ENCODE measurements around the gene MAN1C1. TPM values are rescaled to one million over a fixed set of nuclear protein-coding genes. Genes with fewer than 3 reads are reported as not detected.

MAN1C1 gene
- total and polyA plus RNA-seq, 3 experiments from 2014 or later = 2.8 to 5.6 (median 3.6) TPM

GRCh38 chr1:25618433-25618808 is 1.8 kb downstream of the MAN1C1 start:
- H3K4me1 ChIP-seq (ENCODE audit: insufficient read depth, low read length) = peaks cover 67% of the 10 kb centered on the region
- Mint-ChIP-seq H3K4me1 (peaks cover 70 to 74% (median 73%) of the 10 kb centered on the region in 3 donors), H3K36me3 (peaks cover 0 to 3% (median 0%) of the 10 kb centered on the region in 3 donors), H3K27me3 (peaks cover 0 to 1% of the 10 kb centered on the region in 2 donors), H3K9me3 (no peaks in the 10 kb centered on the region), H3K27ac (peak overlapping the region; percentile 77 to 96 (median 88)), H3K4me3 (peak overlapping the region; percentile 78 to 93 (median 88))
- no peaks in the 10 kb centered on the region for H3K9me3 ChIP-seq (ENCODE audit: low read length)
- H3K36me3 ChIP-seq (ENCODE audit: insufficient read depth, low read length) = no peaks in the 10 kb centered on the region
- no peaks in the 10 kb centered on the region for H3K27me3 ChIP-seq (ENCODE audit: insufficient read depth, low read length, poor library complexity, severe bottlenecking)
- CTCF ChIA-PET = interaction anchor here (0.8 to 3.5 kb wide), 17 partner anchors 9 to 257 kb away, joined by 3 to 22 read pairs (median 4); partner anchors contain the start of genes PAQR7 and SELENON
- no peak overlapping the region for H3K27ac ChIP-seq (ENCODE audit: low read depth, low read length)
- no peak for DNase-seq
- H3K4me3 ChIP-seq (ENCODE audit: low read length) = peak overlapping the region; percentile 45
- POLR2A ChIA-PET = interaction anchor here (0.9 to 1.4 kb wide), 7 partner anchors 14 to 196 kb away, joined by 3 to 11 read pairs (median 5); no protein-coding TSS in a partner anchor

- peak overlapping the region; percentile 45 for H3K4me3 ChIP-seq (ENCODE audit: low read length)
- H3K27me3 ChIP-seq (ENCODE audit: insufficient read depth, low read length, poor library complexity, severe bottlenecking) = no peaks in the 10 kb centered on the region
Measured at GRCh38 chr1:25619101-25619890, 2.7 kb downstream of the MAN1C1 start.

GRCh38 chr1:25620211-25620610 is 3.6 kb downstream of the MAN1C1 start:
- H3K27me3 ChIP-seq (ENCODE audit: insufficient read depth, low read length, poor library complexity, severe bottlenecking) = no peaks in the 10 kb centered on the region
- peaks cover 0 to 3% (median under 1%) of the 10 kb centered on the region in 3 donors for H3K36me3 Mint-ChIP-seq
- H3K4me3 Mint-ChIP-seq = peak overlapping the region; percentile 78 to 93 (median 88)
- H3K4me1 ChIP-seq (ENCODE audit: insufficient read depth, low read length) = peaks cover 68% of the 10 kb centered on the region
- H3K9me3 Mint-ChIP-seq = no peaks in the 10 kb centered on the region
- peaks cover 74 to 78% (median 77%) of the 10 kb centered on the region in 3 donors for H3K4me1 Mint-ChIP-seq
- CTCF ChIA-PET = interaction anchor here (1.0 to 3.5 kb wide), 12 partner anchors 11 to 181 kb away, joined by 3 to 22 read pairs (median 6); partner anchors contain the start of gene SELENON
- peak overlapping the region; percentile 45 for H3K4me3 ChIP-seq (ENCODE audit: low read length)
- no peak overlapping the region for H3K27ac ChIP-seq (ENCODE audit: low read depth, low read length)
- H3K36me3 ChIP-seq (ENCODE audit: insufficient read depth, low read length) = no peaks in the 10 kb centered on the region
- H3K27ac Mint-ChIP-seq = peak overlapping the region; percentile 80 to 96 (median 88)
- H3K27me3 Mint-ChIP-seq = peaks cover 0 to 1% of the 10 kb centered on the region in 2 donors
- POLR2A ChIA-PET = no interaction called here
- DNase-seq = peak in 2 of 5 donors; percentile 23 to 53
- no peaks in the 10 kb centered on the region for H3K9me3 ChIP-seq (ENCODE audit: low read length)

More at GRCh38 chr1:25619101-25619890, 2.7 kb downstream of the MAN1C1 start:
- Mint-ChIP-seq H3K27ac (peak overlapping the region; percentile 80 to 96 (median 88)), H3K9me3 (no peaks in the 10 kb centered on the region), H3K27me3 (peaks cover 0 to 1% of the 10 kb centered on the region in 2 donors), H3K36me3 (peaks cover 0 to 3% (median 0%) of the 10 kb centered on the region in 3 donors), H3K4me1 (peaks cover 77 to 80% (median 78%) of the 10 kb centered on the region in 3 donors), H3K4me3 (peak overlapping the region; percentile 78 to 93 (median 88))
- Histone ChIP-seq H3K4me1 (ENCODE audit: insufficient read depth, low read length) (peaks cover 74% of the 10 kb centered on the region), H3K9me3 (ENCODE audit: low read length) (no peaks in the 10 kb centered on the region), H3K27ac (ENCODE audit: low read depth, low read length) (no peak overlapping the region), H3K36me3 (ENCODE audit: insufficient read depth, low read length) (no peaks in the 10 kb centered on the region)
- DNase-seq = peak in 4 of 5 donors; percentile 17 to 62 (median 42)
- CTCF ChIA-PET = interaction anchor here (0.8 to 3.5 kb wide), 22 partner anchors 9 to 256 kb away, joined by 3 to 22 read pairs (median 4); partner anchors contain the start of genes PAQR7 and SELENON
- POLR2A ChIA-PET = interaction anchor here (0.9 to 1.4 kb wide), 7 partner anchors 13 to 195 kb away, joined by 3 to 11 read pairs (median 5); no protein-coding TSS in a partner anchor

- Mint-ChIP-seq H3K27ac (peak overlapping the region; percentile 80 to 96 (median 88)), H3K9me3 (no peaks in the 10 kb centered on the region), H3K4me1 (peaks cover 72 to 75% (median 74%) of the 10 kb centered on the region in 3 donors), H3K4me3 (peak overlapping the region; percentile 78 to 93 (median 88)), H3K27me3 (peaks cover 0 to 1% of the 10 kb centered on the region in 2 donors), H3K36me3 (peaks cover 0 to 4% (median 2%) of the 10 kb centered on the region in 3 donors)
- DNase-seq = no peak
- peaks cover 62% of the 10 kb centered on the region for H3K4me1 ChIP-seq (ENCODE audit: insufficient read depth, low read length)
- ChIA-PET CTCF (interaction anchor here (0.8 to 3.5 kb wide), 7 partner anchors 21 to 174 kb away, joined by 3 to 22 read pairs (median 3); no protein-coding TSS in a partner anchor), POLR2A (no interaction called here)
- no peaks in the 10 kb centered on the region for H3K9me3 ChIP-seq (ENCODE audit: low read length)
- no peaks in the 10 kb centered on the region for H3K36me3 ChIP-seq (ENCODE audit: insufficient read depth, low read length)
- no peak overlapping the region for H3K27ac ChIP-seq (ENCODE audit: low read depth, low read length)
- H3K4me3 ChIP-seq (ENCODE audit: low read length) = peak overlapping the region; percentile 45
- no peaks in the 10 kb centered on the region for H3K27me3 ChIP-seq (ENCODE audit: insufficient read depth, low read length, poor library complexity, severe bottlenecking)
Measured at GRCh38 chr1:25620701-25621350, 4.2 kb downstream of the MAN1C1 start.

GRCh38 chr1:25621876-25622275 is 5.3 kb downstream of the MAN1C1 start:
- POLR2A ChIA-PET = interaction anchor here (0.9 kb wide), 1 partner anchor 21 kb away, joined by 3 read pairs; no protein-coding TSS in a partner anchor
- no peaks in the 10 kb centered on the region for H3K9me3 Mint-ChIP-seq
- no peak for DNase-seq
- peak overlapping the region in 5 of 7 donors; percentile 1 to 53 (median 42) for H3K4me3 Mint-ChIP-seq
- Histone ChIP-seq H3K27ac (ENCODE audit: low read depth, low read length) (no peak overlapping the region), H3K4me1 (ENCODE audit: insufficient read depth, low read length) (peaks cover 59% of the 10 kb centered on the region), H3K27me3 (ENCODE audit: insufficient read depth, low read length, poor library complexity, severe bottlenecking) (no peaks in the 10 kb centered on the region), H3K36me3 (ENCODE audit: insufficient read depth, low read length) (no peaks in the 10 kb centered on the region), H3K4me3 (ENCODE audit: low read length) (peak overlapping the region; percentile 38), H3K9me3 (ENCODE audit: low read length) (no peaks in the 10 kb centered on the region)
- peaks cover 70 to 81% (median 78%) of the 10 kb centered on the region in 3 donors for H3K4me1 Mint-ChIP-seq
- CTCF ChIA-PET = interaction anchor here (1.1 to 2.4 kb wide), 2 partner anchors 21 to 118 kb away, joined by 3 to 6 read pairs; no protein-coding TSS in a partner anchor
- H3K27ac Mint-ChIP-seq = peak overlapping the region; percentile 7 to 96 (median 74)
- peaks cover 0 to 8% (median 2%) of the 10 kb centered on the region in 3 donors for H3K36me3 Mint-ChIP-seq
- H3K27me3 Mint-ChIP-seq = peaks cover 0 to 1% of the 10 kb centered on the region in 2 donors

- H3K4me3 ChIP-seq (ENCODE audit: low read length) = peak overlapping the region; percentile 22
Measured at GRCh38 chr1:25622531-25622930, 5.9 kb downstream of the MAN1C1 start.

GRCh38 chr1:25623007-25623406 is 6.4 kb downstream of the MAN1C1 start:
- H3K27ac Mint-ChIP-seq = peak overlapping the region in 6 of 8 donors; percentile 15 to 88 (median 68)
- POLR2A ChIA-PET = interaction anchor here (0.5 to 0.6 kb wide), 2 partner anchors 15 to 20 kb away, joined by 3 to 4 read pairs; no protein-coding TSS in a partner anchor

More at GRCh38 chr1:25622531-25622930, 5.9 kb downstream of the MAN1C1 start:
- Mint-ChIP-seq H3K4me3 (peak overlapping the region in 4 of 7 donors; percentile 1 to 34 (median 12)), H3K4me1 (peaks cover 74 to 83% (median 82%) of the 10 kb centered on the region in 3 donors), H3K9me3 (no peaks in the 10 kb centered on the region), H3K36me3 (peaks cover 0 to 8% (median 2%) of the 10 kb centered on the region in 3 donors), H3K27ac (peak overlapping the region in 6 of 8 donors; percentile 1 to 88 (median 62)), H3K27me3 (peaks cover 0 to 1% of the 10 kb centered on the region in 2 donors)
- ChIA-PET POLR2A (interaction anchor here (0.9 kb wide), 1 partner anchor 20 kb away, joined by 3 read pairs; no protein-coding TSS in a partner anchor), CTCF (interaction anchor here (1.1 to 3.0 kb wide), 4 partner anchors 17 to 187 kb away, joined by 3 to 9 read pairs (median 4); no protein-coding TSS in a partner anchor)
- H3K27ac ChIP-seq (ENCODE audit: low read depth, low read length) = no peak overlapping the region
- H3K9me3 ChIP-seq (ENCODE audit: low read length) = no peaks in the 10 kb centered on the region
- H3K4me1 ChIP-seq (ENCODE audit: insufficient read depth, low read length) = peaks cover 61% of the 10 kb centered on the region
- DNase-seq = peak in 1 of 5 donors; percentile 52
- no peaks in the 10 kb centered on the region for H3K27me3 ChIP-seq (ENCODE audit: insufficient read depth, low read length, poor library complexity, severe bottlenecking)
- H3K36me3 ChIP-seq (ENCODE audit: insufficient read depth, low read length) = no peaks in the 10 kb centered on the region

More at GRCh38 chr1:25623007-25623406, 6.4 kb downstream of the MAN1C1 start:
- no peaks in the 10 kb centered on the region for H3K27me3 ChIP-seq (ENCODE audit: insufficient read depth, low read length, poor library complexity, severe bottlenecking)
- peak overlapping the region in 5 of 7 donors; percentile 1 to 28 (median 16) for H3K4me3 Mint-ChIP-seq
- H3K27ac ChIP-seq (ENCODE audit: low read depth, low read length) = no peak overlapping the region
- H3K36me3 ChIP-seq (ENCODE audit: insufficient read depth, low read length) = no peaks in the 10 kb centered on the region
- CTCF ChIA-PET = interaction anchor here (0.6 to 3.0 kb wide), 6 partner anchors 15 to 187 kb away, joined by 3 to 9 read pairs (median 4); no protein-coding TSS in a partner anchor
- H3K4me1 Mint-ChIP-seq = peaks cover 74 to 83% (median 82%) of the 10 kb centered on the region in 3 donors
- H3K9me3 ChIP-seq (ENCODE audit: low read length) = no peaks in the 10 kb centered on the region
- H3K9me3 Mint-ChIP-seq = no peaks in the 10 kb centered on the region
- H3K4me1 ChIP-seq (ENCODE audit: insufficient read depth, low read length) = peaks cover 64% of the 10 kb centered on the region
- H3K36me3 Mint-ChIP-seq = peaks cover 0 to 8% (median 2%) of the 10 kb centered on the region in 3 donors
- H3K27me3 Mint-ChIP-seq = peaks cover 0 to 1% of the 10 kb centered on the region in 2 donors
- peak overlapping the region; percentile 22 for H3K4me3 ChIP-seq (ENCODE audit: low read length)
- DNase-seq = no peak
